Esophagus squamous epithelium (tissue), 4 donors: Measurements from ENCODE around the gene EGFLAM.

Experiments
- POLR2A ChIP-seq, 4 donors: fragments of 450-650 bp; IDR thresholded peaks; one replicate each; pipeline ENCODE4 v1.6.1; 2017; ENCODE audit warnings: antibody characterized with exemption in 4 of 4, mild to moderate bottlenecking in 4 of 4, moderate library complexity in 3 of 4
- TF ChIP-seq, protein P1 (sequence below), 6 experiments: fragments of 450-650 bp in 4 of 6; fragments of 200-600 bp in 2 of 6; sonication (generic) in 2 of 6; IDR thresholded peaks; one replicate each; pipeline ENCODE4 v1.5.1; 2016 to 2019; ENCODE audit warnings: antibody characterized with exemption in 6 of 6, mild to moderate bottlenecking in 4 of 6, moderate library complexity in 4 of 6

GRCh38 chr5:38292228-38292627 lies 33.9 kb downstream of the EGFLAM start:
- TF ChIP-seq, protein P1, sequence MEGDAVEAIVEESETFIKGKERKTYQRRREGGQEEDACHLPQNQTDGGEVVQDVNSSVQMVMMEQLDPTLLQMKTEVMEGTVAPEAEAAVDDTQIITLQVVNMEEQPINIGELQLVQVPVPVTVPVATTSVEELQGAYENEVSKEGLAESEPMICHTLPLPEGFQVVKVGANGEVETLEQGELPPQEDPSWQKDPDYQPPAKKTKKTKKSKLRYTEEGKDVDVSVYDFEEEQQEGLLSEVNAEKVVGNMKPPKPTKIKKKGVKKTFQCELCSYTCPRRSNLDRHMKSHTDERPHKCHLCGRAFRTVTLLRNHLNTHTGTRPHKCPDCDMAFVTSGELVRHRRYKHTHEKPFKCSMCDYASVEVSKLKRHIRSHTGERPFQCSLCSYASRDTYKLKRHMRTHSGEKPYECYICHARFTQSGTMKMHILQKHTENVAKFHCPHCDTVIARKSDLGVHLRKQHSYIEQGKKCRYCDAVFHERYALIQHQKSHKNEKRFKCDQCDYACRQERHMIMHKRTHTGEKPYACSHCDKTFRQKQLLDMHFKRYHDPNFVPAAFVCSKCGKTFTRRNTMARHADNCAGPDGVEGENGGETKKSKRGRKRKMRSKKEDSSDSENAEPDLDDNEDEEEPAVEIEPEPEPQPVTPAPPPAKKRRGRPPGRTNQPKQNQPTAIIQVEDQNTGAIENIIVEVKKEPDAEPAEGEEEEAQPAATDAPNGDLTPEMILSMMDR (IDR thresholded peaks at IDR 0.05) = no peak
- no peak for TF ChIP-seq POLR2A (IDR thresholded peaks at IDR 0.05)
